HCT116 (cell line): ENCODE results near the gene ZNF2. TPM values are rescaled to one million over a fixed set of nuclear protein-coding genes. Genes with fewer than 3 reads are reported as not detected.

Source experiments
- ATAC-seq: fragments of 200-7000 bp; cut with Tn5 transposase; 2 replicates; pipeline ENCODE4 v1.9.1; 2020; ENCODE audit warnings: mild to moderate bottlenecking, moderate library complexity
- BruUV-seq: library from RNA; stranded (reverse); fragments of 400-500 nt; replicated peaks from 2 replicates; lab custom pipeline; 2021; lab: Mats Ljungman, UMichigan
- CTCF ChIA-PET: fragments of 300-600 bp; sonication (Branson Sonifier 250); formaldehyde crosslinking; loops from one replicate; lab custom pipeline; 2021; ENCODE audit warnings: antibody characterized with exemption; lab: Charles Lee
- POLR2A ChIA-PET: fragments of 300-600, 350-600 bp; sonication (Branson Sonifier 250); formaldehyde crosslinking; loops from one replicate; lab custom pipeline; 2021; ENCODE audit warnings: antibody characterized with exemption; lab: Charles Lee
- RAD21 ChIA-PET, 2 experiments: fragments of 300-600 bp; sonication (Branson Sonifier 250); formaldehyde crosslinking; loops; one replicate each; lab custom pipeline; 2023; ENCODE audit warnings: low total read pairs in 2 of 2; ENCODE audit not compliant: uncharacterized antibody in 2 of 2, unreplicated experiment in 2 of 2, low non-redundant PET in 1 of 2; lab: Charles Lee
- DNase-seq: peaks from one replicate; pipeline ENCODE4 v3.0.0-alpha.2; 2010; ENCODE audit warnings: low read depth, low spot score
- H2AFZ ChIP-seq: fragments of 200-600 bp; shearing (Covaris generic), sonication (generic); 2 replicates; pipeline ENCODE4 v1.6.1; 2017; ENCODE audit warnings: low read depth, mixed run types, mixed read lengths, antibody characterized with exemption, low read length; ENCODE audit not compliant: poor library complexity, severe bottlenecking
- H3K27ac ChIP-seq: 2 replicates; pipeline ENCODE4 v1.5.1; 2012; ENCODE audit warnings: low read depth, low read length
- H3K27me3 ChIP-seq: fragments of 200-600 bp; sonication (generic); 2 replicates; pipeline ENCODE4 v1.6.1; 2016; ENCODE audit warnings: mixed run types, low read length, mixed read lengths; ENCODE audit not compliant: insufficient read depth
- H3K36me3 ChIP-seq, 2 experiments: fragments of 200-500 bp in 1 of 2; fragments of 200-600 bp in 1 of 2; sonication (Bioruptor generic) in 1 of 2; sonication (generic) in 1 of 2; 2 replicates each; pipeline versions ENCODE4 v1.5.1 to v1.6.1; 2014 to 2016; ENCODE audit warnings: low read length in 2 of 2, inconsistent platforms in 1 of 2, mixed read lengths in 1 of 2, mixed run types in 1 of 2; ENCODE audit not compliant: insufficient read depth in 2 of 2, control insufficient read depth in 1 of 2
- H3K4me1 ChIP-seq, 2 experiments: fragments of 200-600 bp in 1 of 2; sonication (generic) in 1 of 2; 2 replicates each; pipeline versions ENCODE4 v1.5.1 to v1.6.1; 2012 to 2017; ENCODE audit warnings: low read length in 2 of 2, inconsistent platforms in 1 of 2, mild to moderate bottlenecking in 1 of 2, mixed read lengths in 1 of 2, mixed run types in 1 of 2, moderate library complexity in 1 of 2; ENCODE audit not compliant: insufficient read depth in 2 of 2, control insufficient read depth in 1 of 2
- H3K4me2 ChIP-seq: fragments of 200-600 bp; sonication (generic); 2 replicates; pipeline ENCODE4 v1.6.1; 2017; ENCODE audit warnings: mixed run types, low read length, mixed read lengths
- H3K4me3 ChIP-seq, 2 experiments: fragments of 200-600 bp in 1 of 2; sonication (generic) in 1 of 2; replicated peaks in 1 of 2; 2 replicates each; pipeline ENCODE4 v1.5.1; 2011 to 2016; ENCODE audit warnings: low read length in 2 of 2, control low read depth in 1 of 2, low read depth in 1 of 2, mild to moderate bottlenecking in 1 of 2, mixed read lengths in 1 of 2, mixed run types in 1 of 2
- H3K79me2 ChIP-seq: fragments of 200-600 bp; sonication (generic); 2 replicates; pipeline ENCODE4 v1.6.1; 2017; ENCODE audit warnings: mild to moderate bottlenecking, mixed run types, low read length, moderate library complexity, mixed read lengths; ENCODE audit not compliant: insufficient read depth
- H3K9ac ChIP-seq: fragments of 200-600 bp; sonication (generic); 2 replicates; pipeline ENCODE4 v1.6.1; 2016; ENCODE audit warnings: low read length, mixed read lengths
- H3K9me2 ChIP-seq: fragments of 200-600 bp; sonication (generic), shearing (Covaris generic); 2 replicates; pipeline ENCODE4 v1.6.1; 2017; ENCODE audit warnings: mixed run types, mild to moderate bottlenecking, moderate library complexity; ENCODE audit not compliant: insufficient read depth
- H3K9me3 ChIP-seq, 2 experiments: fragments of 200-500 bp in 1 of 2; fragments of 200-600 bp in 1 of 2; sonication (Bioruptor generic) in 1 of 2; sonication (generic) in 1 of 2; 2 replicates each; pipeline ENCODE4 v1.6.1; 2014 to 2017; ENCODE audit warnings: low read length in 2 of 2, mixed read lengths in 2 of 2, inconsistent platforms in 1 of 2, low read depth in 1 of 2, mild to moderate bottlenecking in 1 of 2, mixed run types in 1 of 2, moderate library complexity in 1 of 2; ENCODE audit not compliant: control insufficient read depth in 1 of 2, insufficient read depth in 1 of 2
- H4K20me1 ChIP-seq: fragments of 200-600 bp; sonication (generic), shearing (Covaris generic); 2 replicates; pipeline ENCODE4 v1.6.1; 2017; ENCODE audit warnings: mixed run types, mild to moderate bottlenecking, moderate library complexity; ENCODE audit not compliant: insufficient read depth
- CBX3 ChIP-seq: IDR thresholded peaks from 2 replicates; pipeline ENCODE4 v1.6.1; 2012; ENCODE audit warnings: low read depth
- EZH2phosphoT487 ChIP-seq: fragments of 200-600 bp; IDR thresholded peaks from 2 replicates; pipeline ENCODE4 v1.6.1; 2018; ENCODE audit warnings: antibody characterized with exemption, borderline replicate concordance
- JUND ChIP-seq: IDR thresholded peaks from 2 replicates; pipeline ENCODE4 v1.6.1; 2012
- MAX ChIP-seq: IDR thresholded peaks from 2 replicates; pipeline ENCODE4 v1.6.1; 2012
- POLR2A ChIP-seq: IDR thresholded peaks from 2 replicates; pipeline ENCODE4 v1.7.0; 2011; ENCODE audit warnings: borderline replicate concordance; ENCODE audit not compliant: insufficient read depth, insufficient read length; ENCODE audit errors: extremely low read depth
- SIN3A ChIP-seq: IDR thresholded peaks from 2 replicates; pipeline ENCODE4 v1.6.1; 2012; ENCODE audit warnings: low read depth
- TCF7L2 ChIP-seq: IDR thresholded peaks from 2 replicates; pipeline ENCODE4 v1.7.0; 2011; ENCODE audit warnings: borderline replicate concordance, inconsistent platforms; ENCODE audit not compliant: insufficient read depth, insufficient read length; ENCODE audit errors: extremely low read depth
- YY1 ChIP-seq: IDR thresholded peaks from 2 replicates; pipeline ENCODE4 v1.6.1; 2011; ENCODE audit warnings: low read length, low read depth, moderate library complexity, mild to moderate bottlenecking; ENCODE audit not compliant: insufficient replicate concordance; ENCODE audit errors: extremely low read depth
- ZBTB33 ChIP-seq: IDR thresholded peaks from 2 replicates; pipeline ENCODE4 v1.6.1; 2011; ENCODE audit warnings: mild to moderate bottlenecking, low read length, moderate library complexity; ENCODE audit not compliant: insufficient replicate concordance; ENCODE audit errors: extremely low read depth
- ZFX ChIP-seq: fragments of 450-650 bp; IDR thresholded peaks from 2 replicates; pipeline ENCODE4 v1.6.1; 2017
- intact Hi-C: fragments of 100-400 bp; cut with micrococcal nuclease; formaldehyde crosslinking; loops from 2 replicates; pipeline ENCODE4 v1.10.0; 2022
- total RNA-seq: library from RNA; stranded (reverse); gene quantifications from one replicate; pipeline ENCODE4 v1.2.1, GENCODE V29; 2021; ENCODE audit not compliant: unreplicated experiment
- TF ChIP-seq, protein P1 (sequence below), 3 experiments: fragments of 200-600 bp in 1 of 3; sonication (generic) in 1 of 3; IDR thresholded peaks in 2 of 3; conservative IDR thresholded peaks in 1 of 3; 2 replicates each; pipeline ENCODE4 v1.5.1; 2012 to 2017; ENCODE audit warnings: low read depth in 2 of 3, low read length in 2 of 3, antibody characterized with exemption in 1 of 3, borderline replicate concordance in 1 of 3, control low read depth in 1 of 3, mild to moderate bottlenecking in 1 of 3, mixed read lengths in 1 of 3, mixed run types in 1 of 3, moderate library complexity in 1 of 3; ENCODE audit not compliant: insufficient read depth in 1 of 3

ZNF2 gene
- total RNA-seq, 1 experiment from 2014 or later = 3.4 TPM

DNA sequence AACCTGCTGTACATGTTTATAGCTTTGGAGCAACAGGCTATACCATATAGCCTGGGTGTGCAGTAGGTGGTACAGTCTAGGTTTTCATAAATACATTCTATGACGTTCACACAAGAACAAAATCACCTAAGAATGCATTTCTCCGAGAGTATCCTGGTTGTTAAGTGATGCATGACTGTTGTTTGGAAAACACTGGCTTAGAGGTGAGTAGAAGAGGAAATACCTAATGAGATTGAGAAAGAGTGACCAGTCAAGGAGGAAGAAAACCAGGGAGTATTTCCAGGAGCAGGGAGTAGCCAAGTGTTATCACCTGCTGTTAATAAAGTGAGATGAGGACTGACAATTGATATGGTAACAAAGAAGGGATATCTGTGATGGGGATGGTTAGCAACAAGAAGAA, 38.8 kb downstream of the ZNF2 start (continued):
- TF ChIP-seq MAX = no peak
- no peak for TF ChIP-seq YY1
- no peak for TF ChIP-seq JUND
- no peak for TF ChIP-seq SIN3A
- TF ChIP-seq, all 23 proteins: peak for 0

DNA sequence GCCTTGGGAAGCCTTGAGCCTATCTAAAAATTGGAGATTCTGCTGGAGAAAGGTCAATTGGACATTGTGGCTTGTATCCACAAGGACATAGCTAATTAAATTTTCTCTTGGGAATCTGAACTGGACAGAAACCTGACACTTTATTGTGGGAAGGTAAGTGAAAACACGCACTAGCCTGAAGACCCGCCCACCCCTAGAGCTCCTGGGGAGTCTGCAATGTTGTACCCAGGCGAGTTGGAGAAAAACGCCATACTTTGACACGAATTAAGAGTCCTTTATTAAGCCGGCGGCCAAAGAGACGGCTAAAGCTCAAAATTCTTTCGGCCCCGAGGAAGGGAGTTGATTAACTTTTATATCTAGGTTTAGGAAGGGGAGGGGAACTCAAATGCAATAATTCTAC, 40.5 kb downstream of the ZNF2 start:
- DNase-seq (no peak), ATAC-seq (no peak)
- no peaks in the 10 kb centered on the region for H3K27me3 ChIP-seq
- peaks cover 0 to 6% of the 10 kb centered on the region in 2 experiments; a peak in 2 of 4 replicates for H3K9me3 ChIP-seq
- H3K4me3 ChIP-seq = no peak overlapping the region
- H3K27ac ChIP-seq = no peak overlapping the region
- H3K4me2 ChIP-seq = no peak overlapping the region
- intact Hi-C loops = no loop called here
- no peaks in the 10 kb centered on the region for H4K20me1 ChIP-seq
- BruUV-seq = no TSS peak
- H3K4me1 ChIP-seq = peaks cover 0 to 5% of the 10 kb centered on the region in 2 experiments; a peak in 1 of 4 replicates
- no peak overlapping the region for H2AFZ ChIP-seq
- ChIA-PET CTCF (no interaction called here), POLR2A (no interaction called here), RAD21 (no interaction called here)
- H3K79me2 ChIP-seq = no peaks in the 10 kb centered on the region
- H3K36me3 ChIP-seq = no peaks in the 10 kb centered on the region
- TF ChIP-seq JUND (no peak), CBX3 (no peak), POLR2A (no peak), ZFX (no peak), EZH2phosphoT487 (no peak), ZBTB33 (no peak), TCF7L2 (no peak)
- TF ChIP-seq, protein P1, sequence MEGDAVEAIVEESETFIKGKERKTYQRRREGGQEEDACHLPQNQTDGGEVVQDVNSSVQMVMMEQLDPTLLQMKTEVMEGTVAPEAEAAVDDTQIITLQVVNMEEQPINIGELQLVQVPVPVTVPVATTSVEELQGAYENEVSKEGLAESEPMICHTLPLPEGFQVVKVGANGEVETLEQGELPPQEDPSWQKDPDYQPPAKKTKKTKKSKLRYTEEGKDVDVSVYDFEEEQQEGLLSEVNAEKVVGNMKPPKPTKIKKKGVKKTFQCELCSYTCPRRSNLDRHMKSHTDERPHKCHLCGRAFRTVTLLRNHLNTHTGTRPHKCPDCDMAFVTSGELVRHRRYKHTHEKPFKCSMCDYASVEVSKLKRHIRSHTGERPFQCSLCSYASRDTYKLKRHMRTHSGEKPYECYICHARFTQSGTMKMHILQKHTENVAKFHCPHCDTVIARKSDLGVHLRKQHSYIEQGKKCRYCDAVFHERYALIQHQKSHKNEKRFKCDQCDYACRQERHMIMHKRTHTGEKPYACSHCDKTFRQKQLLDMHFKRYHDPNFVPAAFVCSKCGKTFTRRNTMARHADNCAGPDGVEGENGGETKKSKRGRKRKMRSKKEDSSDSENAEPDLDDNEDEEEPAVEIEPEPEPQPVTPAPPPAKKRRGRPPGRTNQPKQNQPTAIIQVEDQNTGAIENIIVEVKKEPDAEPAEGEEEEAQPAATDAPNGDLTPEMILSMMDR (IDR thresholded peaks at IDR 0.05 in 2 of 3, conservative IDR thresholded peaks at IDR 0.05 in 1 of 3; ENCODE audit: borderline replicate concordance in 1 of 3, insufficient read depth in 1 of 3, low read depth in 2 of 3, low read length in 2 of 3) = no peak
- H3K9ac ChIP-seq = no peak overlapping the region
- no peaks in the 10 kb centered on the region for H3K9me2 ChIP-seq
